MG63 (cell line): ENCODE data around the gene HIVEP2. TPM values are rescaled to one million over a fixed set of nuclear protein-coding genes. Genes with fewer than 3 reads are reported as not detected.

Experiments
- DNase-seq: peaks from one replicate; pipeline ENCODE4 v3.0.0-alpha.2; 2020
- H3K27me3 ChIP-seq: fragments of 250-450 bp; sonication (Bioruptor Pico); 2 replicates; pipeline ENCODE4 v1.5.1; 2020; ENCODE audit warnings: mild to moderate bottlenecking, moderate library complexity
- H3K36me3 ChIP-seq: fragments of 250-450 bp; sonication (Bioruptor Pico); 2 replicates; pipeline ENCODE4 v1.5.1; 2020; ENCODE audit warnings: mild to moderate bottlenecking, moderate library complexity
- H3K4me3 ChIP-seq: fragments of 250-450 bp; sonication (Bioruptor Pico); 2 replicates; pipeline ENCODE4 v1.5.1; 2020; ENCODE audit warnings: mild to moderate bottlenecking, moderate library complexity
- H3K9me3 ChIP-seq: fragments of 250-450 bp; sonication (Bioruptor Pico); 2 replicates; pipeline ENCODE4 v1.5.1; 2020; ENCODE audit warnings: mild to moderate bottlenecking, moderate library complexity
- total RNA-seq: library from RNA; depleted of rRNA; stranded (reverse); fragments of >200 nt; shearing (Covaris generic); gene quantifications from 2 replicates; pipeline ENCODE4 v1.2.3, GENCODE V29; 2014; ENCODE audit warnings: low replicate concordance; rRNA removed

The HIVEP2 gene
- total RNA-seq, 1 experiment from 2014 or later, result 2.4 TPM

GRCh38 chr6:142721215-142721920, 223.6 kb downstream of the HIVEP2 start:
- H3K4me3 ChIP-seq, result no peak overlapping the region
- DNase-seq, result no peak

GRCh38 chr6:142718667-142719191, 226.2 kb downstream of the HIVEP2 start:
- no peak overlapping the region for H3K4me3 ChIP-seq

More at GRCh38 chr6:142721215-142721920, 223.6 kb downstream of the HIVEP2 start:
- H3K27me3 ChIP-seq, result no peaks in the 10 kb centered on the region
- no peaks in the 10 kb centered on the region for H3K36me3 ChIP-seq
- 0 out of 2 replicates have a peak, but pooled peaks cover 9% of the 10 kb centered on the region for H3K9me3 ChIP-seq

GRCh38 chr6:142716097-142716496, 228.9 kb downstream of the HIVEP2 start:
- Histone ChIP-seq H3K36me3 (no peaks in the 10 kb centered on the region), H3K27me3 (no peaks in the 10 kb centered on the region), H3K4me3 (no peak overlapping the region), H3K9me3 (0 out of 2 replicates have a peak, but pooled peaks cover 9% of the 10 kb centered on the region)
- no peak for DNase-seq

More at GRCh38 chr6:142718667-142719191, 226.2 kb downstream of the HIVEP2 start:
- no peaks in the 10 kb centered on the region for H3K27me3 ChIP-seq
- 0 out of 2 replicates have a peak, but pooled peaks cover 9% of the 10 kb centered on the region for H3K9me3 ChIP-seq
- no peak for DNase-seq
- no peaks in the 10 kb centered on the region for H3K36me3 ChIP-seq

GRCh38 chr6:142714951-142715785, 229.8 kb downstream of the HIVEP2 start:
- 0 out of 2 replicates have a peak, but pooled peaks cover 9% of the 10 kb centered on the region for H3K9me3 ChIP-seq
- H3K4me3 ChIP-seq, result no peak overlapping the region
- DNase-seq, result no peak
- no peaks in the 10 kb centered on the region for H3K27me3 ChIP-seq
- H3K36me3 ChIP-seq, result no peaks in the 10 kb centered on the region

GRCh38 chr6:142713959-142714358, 231.0 kb downstream of the HIVEP2 start:
- Histone ChIP-seq H3K4me3 (no peak overlapping the region), H3K27me3 (no peaks in the 10 kb centered on the region), H3K36me3 (no peaks in the 10 kb centered on the region), H3K9me3 (0 out of 2 replicates have a peak, but pooled peaks cover 5% of the 10 kb centered on the region)
- DNase-seq, result no peak

GRCh38 chr6:142712231-142712630, 232.7 kb downstream of the HIVEP2 start:
- Histone ChIP-seq H3K36me3 (no peaks in the 10 kb centered on the region), H3K4me3 (no peak overlapping the region), H3K9me3 (no peaks in the 10 kb centered on the region), H3K27me3 (no peaks in the 10 kb centered on the region)
- DNase-seq, result no peak

GRCh38 chr6:142708651-142709050, 236.3 kb downstream of the HIVEP2 start:
- H3K36me3 ChIP-seq, result no peaks in the 10 kb centered on the region
- no peaks in the 10 kb centered on the region for H3K9me3 ChIP-seq
- DNase-seq, result no peak
- H3K27me3 ChIP-seq, result no peaks in the 10 kb centered on the region
- H3K4me3 ChIP-seq, result no peak overlapping the region

GRCh38 chr6:142707255-142707654, 237.7 kb downstream of the HIVEP2 start:
- DNase-seq, result no peak
- Histone ChIP-seq H3K27me3 (no peaks in the 10 kb centered on the region), H3K36me3 (no peaks in the 10 kb centered on the region), H3K4me3 (no peak overlapping the region), H3K9me3 (no peaks in the 10 kb centered on the region)

- no peak for DNase-seq
- no peaks in the 10 kb centered on the region for H3K9me3 ChIP-seq
- no peaks in the 10 kb centered on the region for H3K36me3 ChIP-seq
- H3K4me3 ChIP-seq, result no peak overlapping the region
- H3K27me3 ChIP-seq, result no peaks in the 10 kb centered on the region
These were observed 238.8 kb downstream of the HIVEP2 start for GRCh38 chr6:142706210-142706609.

- H3K4me3 ChIP-seq, result no peak overlapping the region
- no peaks in the 10 kb centered on the region for H3K27me3 ChIP-seq
- H3K36me3 ChIP-seq, result no peaks in the 10 kb centered on the region
- no peaks in the 10 kb centered on the region for H3K9me3 ChIP-seq
- no peak for DNase-seq
These were observed 239.9 kb downstream of the HIVEP2 start for GRCh38 chr6:142705054-142705453.

GRCh38 chr6:142702501-142703460, 242.2 kb downstream of the HIVEP2 start:
- H3K36me3 ChIP-seq, result no peaks in the 10 kb centered on the region
- H3K4me3 ChIP-seq, result no peak overlapping the region
- DNase-seq, result no peak
- no peaks in the 10 kb centered on the region for H3K27me3 ChIP-seq
- no peaks in the 10 kb centered on the region for H3K9me3 ChIP-seq

Other genes starting within 250 kb of the HIVEP2 start
- 36.6 and 42.5 TPM in 2 replicates for gene AIG1, start 115.7 kb upstream of the HIVEP2 start, total RNA-seq